Fibroblast of lung (primary cell): ENCODE measurements around the gene C17orf58. TPM values are rescaled to one million over a fixed set of nuclear protein-coding genes. Genes with fewer than 3 reads are reported as not detected.

ENCODE experiments used
- DNase-seq, 2 donors: peaks; one replicate each; pipeline versions ENCODE4 v3.0.0 to v3.0.0-alpha.2; 2010; ENCODE audit warnings: low read depth in 2 of 2
- H2AFZ ChIP-seq: 2 replicates; pipeline ENCODE4 v1.5.1; 2012; ENCODE audit warnings: low read length, control low read depth, inconsistent platforms
- H3K27ac ChIP-seq: 2 replicates; pipeline ENCODE4 v1.5.1; 2011; ENCODE audit warnings: low read length, control low read depth; ENCODE audit not compliant: insufficient read depth
- H3K27me3 ChIP-seq: 2 replicates; pipeline ENCODE4 v1.5.1; 2011; ENCODE audit warnings: mild to moderate bottlenecking, low read length; ENCODE audit not compliant: control insufficient read depth, insufficient read depth
- H3K36me3 ChIP-seq: 2 replicates; pipeline ENCODE4 v1.5.1; 2011; ENCODE audit warnings: low read length; ENCODE audit not compliant: control insufficient read depth, insufficient read depth
- H3K4me1 ChIP-seq: 2 replicates; pipeline ENCODE4 v1.5.1; 2011; ENCODE audit warnings: low read length; ENCODE audit not compliant: control insufficient read depth, insufficient read depth; ENCODE audit errors: extremely low read depth
- H3K4me2 ChIP-seq: 2 replicates; pipeline ENCODE4 v1.5.1; 2011; ENCODE audit warnings: low read length, control low read depth; ENCODE audit not compliant: insufficient read depth; ENCODE audit errors: extremely low read depth
- H3K4me3 ChIP-seq, 4 experiments: fragments of 200-600 bp in 1 of 4; sonication (generic) in 1 of 4; replicated peaks in 1 of 4; 2 replicates each; pipeline ENCODE4 v1.5.1; 2011 to 2016; ENCODE audit warnings: low read length in 4 of 4, low read depth in 3 of 4, mild to moderate bottlenecking in 3 of 4, control low read depth in 2 of 4, inconsistent platforms in 1 of 4, mixed read lengths in 1 of 4; ENCODE audit not compliant: insufficient read depth in 1 of 4; ENCODE audit errors: control extremely low read depth in 1 of 4
- H3K79me2 ChIP-seq: 2 replicates; pipeline ENCODE4 v1.5.1; 2012; ENCODE audit warnings: mild to moderate bottlenecking, low read length, inconsistent platforms; ENCODE audit not compliant: control insufficient read depth, insufficient read depth
- H3K9ac ChIP-seq: 2 replicates; pipeline ENCODE4 v1.5.1; 2011; ENCODE audit warnings: mild to moderate bottlenecking, low read length, control low read depth; ENCODE audit not compliant: insufficient read depth
- H3K9me3 ChIP-seq: 2 replicates; pipeline ENCODE4 v1.5.1; 2012; ENCODE audit warnings: low read depth, low read length; ENCODE audit not compliant: control insufficient read depth, insufficient read depth
- H4K20me1 ChIP-seq: 2 replicates; pipeline ENCODE4 v1.5.1; 2011; ENCODE audit warnings: low read length; ENCODE audit not compliant: control insufficient read depth, insufficient read depth; ENCODE audit errors: extremely low read depth
- CTCF ChIP-seq, 2 donors: IDR thresholded peaks in 1 of 2; conservative IDR thresholded peaks in 1 of 2; 1 replicate in 1 of 2; 2 replicates in 1 of 2; pipeline ENCODE4 v1.5.1; 2011 to 2012; ENCODE audit warnings: low read length in 2 of 2, control low read depth in 1 of 2, inconsistent platforms in 1 of 2, low read depth in 1 of 2, mild to moderate bottlenecking in 1 of 2
- EZH2 ChIP-seq: IDR thresholded peaks from 2 replicates; pipeline ENCODE4 v1.5.1; 2012; ENCODE audit warnings: low read length, control low read depth, mild to moderate bottlenecking; ENCODE audit errors: missing control alignments
- polyA plus RNA-seq, 2 donors: library from polyadenylated mRNA; depleted of rRNA in 1 of 2; stranded (reverse) in 1 of 2; unstranded in 1 of 2; fragments of >200 nt; gene quantifications; 2 replicates each; pipeline ENCODE4 v1.2.1, GENCODE V29; 2011 to 2012; ENCODE audit warnings: missing spikeins in 1 of 2
- total RNA-seq: library from RNA; depleted of rRNA; stranded (reverse); fragments of >200 nt; gene quantifications from 2 replicates; pipeline ENCODE4 v1.2.1, GENCODE V29; 2014

C17orf58 gene
- total and polyA plus RNA-seq, 2 donors (not counting 1 experiment from before 2014, with no cell fraction given): 10.6 to 17.0 TPM

- Histone ChIP-seq H2AFZ (no peak overlapping the region), H3K4me2 (no peak overlapping the region)
- no peak for TF ChIP-seq EZH2
- peak; percentile 51 to 68 for TF ChIP-seq CTCF (conservative IDR thresholded peaks at IDR 0.05 in 1 of 2, IDR thresholded peaks at IDR 0.05 in 1 of 2; ENCODE audit: low read depth in 1 of 2, low read length in 2 of 2)
Observed at GRCh38 chr17:68011199-68011665, 15.0 kb upstream of the C17orf58 start.

GRCh38 chr17:68006797-68007196 is 10.5 kb upstream of the C17orf58 start:
- Histone ChIP-seq H3K79me2 (no peaks in the 10 kb centered on the region), H3K4me3 (no peak overlapping the region), H3K36me3 (no peaks in the 10 kb centered on the region), H3K27ac (no peak overlapping the region), H4K20me1 (no peaks in the 10 kb centered on the region), H3K9ac (no peak overlapping the region), H3K27me3 (no peaks in the 10 kb centered on the region), H2AFZ (no peak overlapping the region), H3K9me3 (no peaks in the 10 kb centered on the region), H3K4me1 (no peaks in the 10 kb centered on the region), H3K4me2 (no peak overlapping the region)
- DNase-seq: peak in 1 of 2 donors; percentile 5
- TF ChIP-seq CTCF (conservative IDR thresholded peaks at IDR 0.05 in 1 of 2, IDR thresholded peaks at IDR 0.05 in 1 of 2; ENCODE audit: low read depth in 1 of 2, low read length in 2 of 2) (no peak), EZH2 (no peak)

More at GRCh38 chr17:68011199-68011665, 15.0 kb upstream of the C17orf58 start:
- H3K27me3 ChIP-seq: no peaks in the 10 kb centered on the region
- H3K9me3 ChIP-seq: no peaks in the 10 kb centered on the region
- no peaks in the 10 kb centered on the region for H3K36me3 ChIP-seq
- no peak overlapping the region for H3K27ac ChIP-seq
- H3K79me2 ChIP-seq: no peaks in the 10 kb centered on the region
- H3K9ac ChIP-seq: no peak overlapping the region
- peak in 1 of 2 donors; percentile 19 for DNase-seq
- H3K4me1 ChIP-seq: no peaks in the 10 kb centered on the region
- no peaks in the 10 kb centered on the region for H4K20me1 ChIP-seq
- no peak overlapping the region for H3K4me3 ChIP-seq

GRCh38 chr17:68004201-68004600 is 7.9 kb upstream of the C17orf58 start:
- H4K20me1 ChIP-seq: no peaks in the 10 kb centered on the region
- H3K79me2 ChIP-seq: no peaks in the 10 kb centered on the region
- H3K9ac ChIP-seq: no peak overlapping the region
- H3K27ac ChIP-seq: no peak overlapping the region
- no peaks in the 10 kb centered on the region for H3K4me1 ChIP-seq
- DNase-seq: no peak
- H3K4me3 ChIP-seq: no peak overlapping the region
- no peak for TF ChIP-seq EZH2
- H3K9me3 ChIP-seq: no peaks in the 10 kb centered on the region
- H3K27me3 ChIP-seq: no peaks in the 10 kb centered on the region
- no peak overlapping the region for H2AFZ ChIP-seq
- no peaks in the 10 kb centered on the region for H3K36me3 ChIP-seq
- no peak overlapping the region for H3K4me2 ChIP-seq
